ENCODE measurements around the gene APBA2.

Gene APBA2

DNA sequence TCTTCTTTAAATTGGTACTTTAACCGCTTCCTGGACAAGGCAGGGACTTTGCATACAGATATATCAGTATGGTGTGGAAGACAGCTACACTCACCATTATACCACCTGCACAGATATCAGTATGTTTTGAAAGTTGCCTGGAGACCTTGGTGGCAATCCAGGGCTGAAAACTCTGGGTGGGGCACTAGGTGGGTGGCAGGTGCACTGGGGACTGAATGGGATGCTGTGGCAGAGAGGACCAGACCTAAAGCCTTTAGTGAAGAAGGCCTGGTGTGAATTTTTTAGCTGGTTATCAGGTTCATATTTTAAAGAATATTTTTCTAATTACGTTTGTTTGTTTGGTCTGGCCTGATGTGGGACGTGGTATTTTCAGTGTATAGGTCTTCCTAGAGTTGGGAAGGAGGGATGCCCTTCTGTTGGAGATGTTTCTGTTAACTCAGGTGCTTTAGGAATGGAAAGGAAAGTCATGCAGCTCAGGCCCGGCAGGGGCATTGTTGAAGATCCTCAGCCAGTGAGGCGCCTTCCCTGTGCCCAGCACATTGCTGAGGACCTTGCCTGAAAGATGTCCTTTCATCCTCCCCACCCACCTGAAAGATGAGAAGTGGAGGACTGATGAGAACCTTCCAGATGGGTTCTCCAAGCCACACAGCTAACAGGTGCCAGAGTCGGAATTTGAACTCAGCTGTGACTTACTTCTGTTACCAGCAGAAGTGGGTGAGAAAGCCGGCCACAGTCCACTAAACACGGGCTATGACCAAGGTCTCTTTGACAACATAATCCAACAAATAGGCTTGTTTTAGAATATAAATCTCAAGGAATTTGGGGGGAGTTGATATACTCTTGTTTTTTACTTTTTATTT is 77.3 kb downstream of the APBA2 start:
- no peak for DNase-seq

DNA sequence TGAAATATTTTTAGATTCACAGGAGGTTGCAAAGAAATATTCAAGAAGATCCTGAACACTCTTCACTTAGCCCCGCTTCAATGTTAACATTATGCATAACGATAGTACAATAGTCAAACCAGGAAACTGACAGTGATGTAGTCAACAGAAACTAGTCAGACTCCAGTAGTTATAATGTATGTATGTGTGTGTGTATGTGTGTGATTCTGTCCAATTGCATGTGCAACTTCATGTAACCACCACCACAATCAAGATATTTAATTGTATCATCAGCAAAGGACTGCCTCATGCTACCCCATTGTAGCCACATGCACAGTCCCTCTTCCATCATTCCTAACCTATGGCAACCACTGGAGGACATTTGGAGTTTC is 77.9 kb downstream of the APBA2 start:
- DNase-seq, result no peak

DNA sequence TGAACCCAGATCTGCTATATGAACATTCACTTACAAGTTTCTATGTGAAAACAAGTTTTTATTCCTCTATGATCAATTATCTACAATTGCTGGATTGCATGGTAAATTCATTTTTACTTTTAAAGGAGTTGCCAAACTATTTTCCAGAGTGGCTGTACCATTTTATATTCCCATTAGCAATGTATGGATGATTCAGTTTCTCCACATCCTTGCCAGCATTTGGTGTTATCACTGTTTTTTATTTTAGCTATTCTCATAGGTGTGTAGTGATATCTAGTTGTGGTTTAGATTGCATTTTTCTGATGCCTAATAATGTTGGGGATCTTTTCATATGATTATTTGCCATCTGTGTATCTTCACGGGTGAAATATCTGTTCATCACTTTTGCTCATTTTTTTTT is 78.3 kb downstream of the APBA2 start:
- DNase-seq, result no peak

DNA sequence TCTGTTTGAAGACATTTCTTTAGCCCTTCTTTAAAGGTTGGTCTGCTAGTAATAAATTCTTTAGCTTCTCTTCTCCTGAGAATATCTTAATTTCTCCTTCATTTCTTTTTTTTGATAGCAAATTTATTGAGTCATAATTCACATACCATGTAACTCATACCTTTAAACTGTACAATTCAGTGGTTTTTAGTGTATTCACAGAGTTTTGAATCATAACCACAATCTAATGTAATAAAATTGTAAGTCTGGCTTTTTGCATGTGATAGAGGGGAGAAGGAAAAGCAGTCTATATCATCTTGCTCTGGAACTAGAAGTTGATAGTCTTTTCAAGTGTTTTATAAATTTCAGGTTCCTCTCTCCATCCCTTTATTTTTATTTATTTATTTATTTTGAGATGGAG is 81.3 kb downstream of the APBA2 start:
- no peak for DNase-seq

DNA sequence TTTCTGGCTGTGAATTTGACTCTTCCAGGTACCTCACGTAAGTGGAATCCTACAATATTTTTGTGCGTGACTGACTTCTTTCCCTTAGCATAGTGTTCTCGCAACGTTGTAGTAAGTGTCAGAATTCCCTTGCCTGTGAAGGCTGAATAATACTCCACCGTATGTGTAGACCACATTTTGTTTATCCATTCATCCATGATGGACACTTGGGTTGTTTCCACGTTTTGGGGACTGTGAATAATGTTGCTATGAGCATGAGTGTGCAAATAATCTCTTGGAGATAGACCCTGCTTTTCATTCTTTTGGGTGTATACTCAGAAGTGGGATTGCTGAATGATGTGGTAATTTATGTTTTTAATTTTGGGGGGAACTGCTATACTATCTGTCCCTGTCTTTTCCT is 82.2 kb downstream of the APBA2 start:
- DNase-seq, result no peak

DNA sequence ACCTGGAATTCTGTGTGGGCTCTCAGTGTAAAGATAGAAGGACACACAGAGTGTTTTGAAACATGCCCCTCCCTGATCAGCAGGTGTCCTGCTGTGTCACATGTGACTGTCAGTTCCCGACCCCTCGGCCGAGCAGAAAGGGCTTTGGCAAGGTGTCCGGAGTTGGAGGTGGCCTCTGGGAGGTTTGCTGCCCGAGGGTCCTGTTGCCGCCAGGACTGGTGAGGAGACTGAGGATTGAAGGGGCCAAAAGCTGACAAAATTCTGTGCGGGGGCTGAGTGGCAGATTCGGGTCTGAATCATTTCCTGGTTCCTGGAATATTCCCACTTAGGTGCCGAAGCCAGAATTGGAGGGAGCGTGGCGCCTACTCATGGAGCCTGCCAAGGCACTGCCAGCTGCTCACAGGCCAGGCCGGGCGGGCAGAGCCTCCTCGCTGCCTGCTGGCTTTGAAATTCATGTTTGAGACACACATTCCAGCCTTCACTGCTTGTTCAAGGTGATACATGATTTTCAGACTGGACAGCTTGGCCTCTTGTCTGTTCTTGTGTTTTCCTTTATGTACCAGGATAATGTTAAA is 83.8 kb downstream of the APBA2 start:
- no peak for DNase-seq

DNA sequence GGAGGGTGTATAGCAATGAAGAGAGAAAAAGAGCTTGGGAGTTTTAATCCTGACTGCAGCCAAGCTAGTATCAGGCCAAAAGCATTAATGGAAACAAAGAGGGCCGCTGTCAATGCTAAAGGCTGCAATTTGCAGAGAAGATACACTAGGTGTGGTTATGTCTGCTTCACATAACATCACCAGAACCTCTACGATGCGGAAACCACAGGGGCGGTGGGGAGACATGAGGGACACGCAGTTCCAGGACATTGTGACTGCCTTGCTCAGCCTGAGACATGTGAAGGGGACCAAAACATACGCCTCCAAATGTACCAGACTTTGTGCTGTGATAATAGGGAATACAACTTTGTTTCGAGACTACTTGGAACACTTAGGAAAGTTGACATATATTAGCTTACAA is 88.4 kb downstream of the APBA2 start:
- peak; percentile 53 for DNase-seq

DNA sequence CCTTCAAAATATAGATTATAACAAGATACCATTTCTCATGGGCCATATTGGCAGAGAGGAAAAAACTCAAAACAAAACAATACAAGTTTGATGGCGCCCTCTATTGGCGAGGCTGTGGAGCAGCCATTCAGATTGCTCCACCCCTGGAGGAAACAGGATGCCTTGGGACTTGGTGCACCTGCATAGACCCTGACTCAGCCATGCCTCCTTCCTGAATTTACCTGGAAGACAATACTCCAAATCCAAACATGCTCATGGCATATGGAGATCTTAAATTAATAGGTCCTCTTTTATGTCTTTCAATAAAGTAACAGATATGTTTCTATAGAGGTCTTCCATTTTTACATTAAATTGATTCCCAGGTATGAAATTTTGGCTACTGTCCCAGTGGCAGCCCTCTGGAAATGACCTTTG is 90.0 kb downstream of the APBA2 start:
- peak; percentile 72 for DNase-seq

DNA sequence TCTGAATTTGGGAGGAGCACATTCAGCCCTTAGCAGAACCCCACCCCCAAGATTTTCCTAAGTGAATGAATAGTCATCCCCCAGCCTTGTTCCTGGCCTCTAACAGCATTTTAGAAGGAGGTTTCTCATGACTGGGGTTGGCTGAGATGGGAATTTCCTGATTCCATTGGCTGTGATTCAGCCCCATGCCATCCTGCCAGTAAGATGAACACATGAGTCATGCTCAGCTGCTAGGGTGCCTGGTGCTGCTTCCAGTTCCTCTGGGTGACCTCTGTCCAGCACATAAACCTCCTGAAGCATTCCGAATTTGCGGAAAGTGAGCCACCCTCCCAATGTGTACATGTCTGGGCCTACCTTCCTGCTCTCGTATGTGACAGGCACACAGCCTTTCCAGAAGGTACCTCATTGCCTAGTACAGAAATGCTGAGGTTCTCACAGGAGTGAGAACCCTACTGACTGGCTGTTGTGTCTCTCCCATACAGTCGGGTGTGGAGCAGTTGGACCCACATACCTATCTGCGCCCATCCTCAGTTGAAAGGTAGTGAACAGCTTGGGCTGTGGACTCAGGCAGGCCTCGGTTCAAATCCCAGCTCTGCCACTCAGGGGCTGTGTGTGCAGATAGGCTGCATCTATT is 91.7 kb downstream of the APBA2 start:
- DNase-seq, result no peak

DNA sequence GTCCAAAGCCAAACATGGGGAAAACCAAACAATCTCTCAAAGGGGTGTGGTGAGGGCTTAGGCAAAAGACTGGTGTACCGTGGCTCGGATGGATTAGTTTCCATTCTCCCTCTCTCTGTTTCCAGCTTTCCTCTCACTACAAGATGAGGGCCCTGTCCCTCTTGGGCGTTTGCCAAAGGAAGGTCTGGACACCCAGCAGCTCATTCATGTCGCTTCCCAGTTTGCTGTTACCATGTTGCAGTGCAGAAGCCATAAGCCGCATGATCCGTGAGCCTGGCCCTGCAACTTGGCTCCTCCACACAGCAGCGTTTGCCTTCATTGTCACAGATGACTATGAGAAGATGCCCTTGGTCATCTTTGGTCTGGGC is 92.2 kb downstream of the APBA2 start:
- no peak for DNase-seq

DNA sequence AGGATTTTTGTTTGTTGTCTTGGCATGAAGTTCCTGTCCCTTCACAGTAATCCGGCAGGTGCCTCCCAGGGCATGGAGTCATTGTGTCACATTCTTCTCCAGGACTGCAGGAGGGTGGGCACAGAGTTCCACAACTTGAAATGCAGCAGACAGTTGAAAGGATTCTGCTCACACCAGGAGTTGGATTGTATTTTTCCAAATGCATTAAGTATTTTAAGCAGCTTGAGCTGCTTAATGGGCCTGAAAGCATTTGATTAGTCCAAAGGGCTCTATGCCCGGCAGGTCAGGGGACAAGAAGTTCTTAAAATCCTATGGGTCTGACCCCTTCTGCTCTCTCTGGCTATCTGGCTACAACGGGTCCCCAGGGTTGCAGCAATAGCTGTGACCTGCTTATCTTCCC is 92.9 kb downstream of the APBA2 start:
- DNase-seq, result no peak

DNA sequence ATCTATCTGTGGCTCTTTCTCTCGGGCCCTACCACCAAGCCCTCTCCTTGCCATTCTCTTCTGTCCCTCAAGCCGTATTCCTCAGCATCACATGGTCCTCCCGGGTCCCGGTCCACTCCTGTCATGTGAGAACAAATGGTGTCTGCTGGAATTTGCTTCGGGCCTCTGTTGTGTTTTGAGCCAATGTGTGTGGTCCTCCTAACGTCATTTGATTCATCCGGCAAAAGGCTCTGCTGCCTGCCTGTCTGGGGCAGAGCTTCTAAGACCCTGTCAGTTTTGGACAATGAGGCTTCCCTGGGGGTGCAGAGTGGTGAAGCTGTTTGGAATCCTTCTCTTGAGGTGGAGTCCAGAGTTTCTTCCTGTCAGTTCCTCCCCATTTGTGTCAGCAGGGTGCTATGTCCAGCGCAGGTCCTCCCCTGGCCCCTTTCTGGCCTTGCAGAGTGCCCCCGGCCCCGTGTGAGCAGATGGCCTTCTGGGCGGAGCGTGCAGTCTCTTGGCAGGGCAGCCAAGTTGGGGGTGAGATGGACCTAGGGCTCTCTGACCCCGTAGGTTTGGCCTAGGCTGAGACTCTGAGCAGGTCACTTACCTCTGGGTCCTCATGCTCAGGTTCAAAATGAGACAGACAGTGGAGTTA is 93.6 kb downstream of the APBA2 start:
- no peak for DNase-seq

DNA sequence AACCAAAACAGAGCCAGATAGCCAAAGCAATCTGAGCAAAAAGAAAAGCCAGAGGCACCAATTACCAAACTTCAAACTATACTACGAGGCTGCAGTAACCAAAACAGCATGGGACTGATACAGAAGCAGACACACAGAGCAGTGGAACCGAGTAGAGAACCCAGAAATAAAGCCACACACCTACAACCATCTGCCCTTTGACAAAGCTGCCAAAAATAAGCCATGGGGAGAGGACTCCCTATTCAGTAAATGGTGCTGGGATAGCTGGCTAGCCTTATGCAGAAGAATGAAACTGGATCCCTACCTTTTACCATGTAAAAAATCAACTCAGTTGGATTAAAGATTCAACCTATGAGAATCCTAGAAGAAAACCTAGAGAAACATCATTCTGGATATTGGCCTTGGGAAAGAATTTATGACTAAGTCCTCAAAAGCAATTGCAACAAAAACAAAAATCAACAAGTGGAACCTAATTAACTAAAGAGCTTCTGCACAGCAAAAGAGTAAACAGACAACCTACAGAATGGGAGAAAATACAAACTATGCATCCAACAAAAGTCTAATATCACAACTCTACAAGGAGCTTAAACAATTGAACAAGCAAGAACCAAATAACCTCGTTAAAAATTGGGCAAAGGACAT is 95.1 kb downstream of the APBA2 start:
- DNase-seq, result no peak

DNA sequence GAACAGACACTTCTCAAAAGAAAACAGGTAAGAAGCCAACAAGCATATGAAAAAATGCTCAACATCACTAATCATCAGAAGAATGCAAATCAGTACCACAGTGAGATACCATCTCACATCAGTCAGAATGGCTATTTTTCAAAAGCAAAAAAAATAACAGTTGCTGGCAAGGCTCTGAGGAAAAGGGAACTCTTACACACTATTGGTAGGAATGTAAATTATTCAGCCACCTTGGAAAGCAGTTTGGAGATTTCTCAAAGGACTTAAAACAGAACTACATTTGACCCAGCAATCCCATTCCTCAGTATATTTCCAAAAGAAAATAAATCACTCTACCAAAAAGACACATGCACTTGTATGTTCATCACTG is 95.6 kb downstream of the APBA2 start:
- no peak for DNase-seq

DNA sequence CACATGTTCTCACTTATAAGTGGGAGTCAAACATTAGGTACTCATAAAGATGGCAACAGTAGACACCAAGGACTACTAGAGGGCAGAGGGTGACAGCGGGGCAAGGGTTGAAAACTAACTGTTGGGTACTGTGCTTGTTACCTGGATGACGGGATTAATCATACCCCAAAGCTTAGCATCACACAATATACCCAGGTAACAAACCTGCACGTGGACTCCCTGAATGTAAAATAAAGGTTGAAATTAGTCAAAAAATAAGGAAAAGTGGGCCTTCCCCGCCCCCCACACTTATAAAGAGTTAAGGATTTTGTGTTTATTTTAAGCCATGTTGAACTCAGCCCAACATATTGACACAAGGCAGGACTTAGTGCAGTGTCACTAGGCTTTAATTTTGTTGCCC is 96.1 kb downstream of the APBA2 start:
- no peak for DNase-seq

DNA sequence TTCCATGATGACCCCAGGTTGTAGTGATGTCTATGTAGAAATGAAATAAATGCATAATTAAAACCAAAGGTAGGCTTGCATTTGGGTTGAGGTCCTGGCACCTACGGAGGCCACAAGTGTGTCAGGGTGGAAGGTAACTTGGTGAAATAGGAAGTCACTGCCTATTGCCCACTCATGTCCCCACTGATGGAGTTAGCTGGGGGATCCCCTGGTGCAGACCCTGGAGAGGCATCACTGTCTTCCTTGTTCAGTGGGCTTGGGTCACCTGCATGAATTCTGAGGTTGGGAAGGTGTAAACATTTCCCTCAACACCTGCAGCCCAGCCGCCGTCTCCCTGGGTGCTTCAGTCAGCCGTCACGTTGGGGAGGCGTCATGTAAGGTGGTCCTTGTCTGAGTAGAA is 97.1 kb downstream of the APBA2 start:
- DNase-seq, result no peak

DNA sequence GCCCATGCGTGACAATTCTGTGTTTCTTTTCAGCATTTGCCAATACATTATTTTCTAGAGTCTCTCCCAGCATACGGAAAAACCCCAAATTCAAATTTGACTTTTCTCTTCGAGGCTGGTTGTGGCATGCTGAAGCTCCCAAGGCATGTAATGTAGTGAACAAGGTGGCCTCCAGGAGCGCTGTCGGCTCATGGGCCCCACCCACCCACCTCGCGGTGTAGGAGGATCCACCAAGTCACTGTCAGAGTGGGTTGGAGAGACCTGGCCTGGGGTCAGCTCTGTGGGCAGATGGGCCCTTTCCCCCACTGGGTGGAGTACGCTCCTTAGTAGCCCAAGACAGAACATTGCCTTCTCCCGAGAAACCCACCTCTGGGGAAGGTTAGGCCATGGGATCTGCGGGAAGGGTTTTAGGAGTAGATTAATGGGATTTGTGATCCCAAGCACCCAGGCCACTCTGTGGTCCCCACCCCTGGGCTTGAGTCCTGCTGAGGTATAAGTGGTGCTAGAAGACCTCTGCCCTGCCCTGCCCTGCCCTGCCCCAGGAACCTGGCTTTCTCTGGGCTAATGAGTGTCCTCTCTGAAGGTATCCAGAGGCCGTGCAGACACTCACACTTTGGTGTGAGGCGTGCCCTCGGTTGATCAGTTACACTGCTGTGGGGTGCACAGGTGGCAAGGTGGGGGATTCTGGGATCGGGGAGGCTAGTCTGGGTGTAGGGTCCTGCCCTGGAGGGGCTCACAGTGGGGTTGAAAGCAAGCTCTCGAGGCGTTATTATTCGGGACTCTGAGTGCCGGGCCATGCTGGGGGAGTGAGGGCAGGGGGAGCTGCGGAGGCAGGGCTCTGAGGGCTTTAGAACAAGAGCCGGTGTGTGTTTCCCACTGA is 97.9 kb downstream of the APBA2 start:
- no peak for DNase-seq

DNA sequence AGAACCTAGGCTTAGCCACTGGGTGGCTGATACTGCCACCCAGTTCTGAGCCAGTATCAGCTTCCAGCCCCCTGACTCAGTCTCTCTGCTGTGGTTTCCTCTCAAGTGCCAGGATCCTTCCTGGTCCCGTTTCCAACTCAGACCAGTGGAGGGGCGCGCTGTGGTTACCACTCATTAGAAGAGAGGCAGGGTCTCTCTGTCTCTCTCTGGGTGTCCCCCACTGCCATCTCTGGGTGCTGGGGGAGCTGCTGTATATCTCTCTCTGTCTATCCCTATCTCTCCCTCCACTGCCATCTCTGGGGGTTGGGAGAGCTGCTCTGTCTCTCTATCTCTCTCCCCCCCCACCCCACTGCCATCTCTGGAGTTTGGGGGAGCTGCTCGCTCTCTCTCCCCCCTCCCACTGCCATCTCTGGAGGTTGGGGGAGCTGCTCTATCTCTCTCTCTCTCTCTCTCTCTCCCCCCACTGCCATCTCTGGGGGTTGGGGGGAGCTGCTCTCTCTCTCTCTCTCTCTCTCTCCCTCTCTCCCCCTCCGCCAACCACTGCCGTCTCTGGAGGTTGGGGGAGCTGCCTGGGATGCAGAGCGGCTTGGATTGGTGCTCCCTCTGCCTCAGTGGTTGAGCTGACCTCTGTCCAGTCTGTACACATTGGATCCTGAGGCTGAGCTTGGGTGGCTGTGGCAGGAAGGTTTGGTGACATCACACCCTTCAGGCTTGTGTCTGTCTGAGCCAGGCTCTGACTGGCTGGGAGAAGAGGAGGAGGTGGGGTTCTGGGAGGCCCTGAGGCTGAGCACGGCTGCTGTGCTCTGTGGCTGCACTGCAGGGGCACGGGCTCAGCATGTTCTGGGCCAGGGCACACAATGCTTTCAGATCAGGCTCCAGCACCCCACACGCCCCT is 98.9 kb downstream of the APBA2 start:
- DNase-seq, result peak; percentile 50

DNA sequence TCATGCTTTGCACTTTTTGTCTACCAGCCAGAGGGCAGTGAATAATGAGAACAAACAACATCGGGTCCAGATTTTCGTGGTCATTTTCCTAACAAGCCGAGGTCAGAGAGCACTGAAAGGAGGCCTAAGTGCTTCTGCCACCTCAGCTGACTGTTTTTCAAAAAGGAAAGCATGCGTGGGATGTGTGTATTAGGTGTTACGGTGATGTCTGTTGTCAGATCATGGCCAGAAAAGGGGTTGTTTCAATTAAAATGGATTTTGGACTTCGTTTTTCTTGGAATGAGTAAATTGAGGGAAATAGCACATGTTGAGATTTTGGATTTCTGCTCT is 99.5 kb downstream of the APBA2 start:
- no peak for DNase-seq

DNA sequence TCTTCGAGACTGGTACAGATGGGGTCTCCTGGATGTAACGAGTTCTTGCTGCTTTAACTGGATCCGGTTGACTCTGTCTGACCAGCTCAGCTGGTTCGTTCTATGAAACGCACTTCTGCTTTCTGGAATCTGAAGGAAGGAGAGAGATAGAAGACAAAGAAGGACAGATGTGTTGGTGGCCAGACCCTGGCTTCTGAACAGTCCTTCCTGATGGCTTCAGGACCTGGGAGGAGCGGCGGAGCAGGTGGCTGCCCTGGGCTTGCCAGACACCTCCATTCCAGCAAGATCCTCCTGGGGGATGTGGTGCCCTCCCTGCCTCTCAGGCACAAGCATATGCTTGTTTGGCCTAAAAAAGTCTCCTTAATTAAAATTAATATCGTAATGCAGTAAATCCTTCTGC is 99.9 kb downstream of the APBA2 start:
- no peak for DNase-seq

DNA sequence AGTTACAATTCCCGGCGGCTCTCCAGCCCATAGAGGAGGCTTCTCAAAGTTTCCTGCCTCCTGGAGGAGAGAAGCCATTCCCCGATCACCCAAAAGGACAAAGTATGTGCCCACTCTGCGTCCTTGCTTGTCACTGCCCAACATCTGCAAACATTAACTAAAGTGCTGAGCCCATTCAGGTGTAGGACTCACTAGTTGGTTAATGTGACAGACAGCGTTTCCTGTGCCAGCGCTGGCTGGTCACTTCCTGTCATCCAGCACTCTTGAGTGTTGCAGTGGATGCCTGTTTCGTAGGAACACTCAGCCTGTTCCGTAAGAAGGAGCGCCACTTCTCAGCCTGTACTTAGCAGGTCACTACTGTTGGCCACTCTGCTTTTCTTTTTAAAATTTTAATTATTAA is 100.3 kb downstream of the APBA2 start:
- no peak for DNase-seq

DNA sequence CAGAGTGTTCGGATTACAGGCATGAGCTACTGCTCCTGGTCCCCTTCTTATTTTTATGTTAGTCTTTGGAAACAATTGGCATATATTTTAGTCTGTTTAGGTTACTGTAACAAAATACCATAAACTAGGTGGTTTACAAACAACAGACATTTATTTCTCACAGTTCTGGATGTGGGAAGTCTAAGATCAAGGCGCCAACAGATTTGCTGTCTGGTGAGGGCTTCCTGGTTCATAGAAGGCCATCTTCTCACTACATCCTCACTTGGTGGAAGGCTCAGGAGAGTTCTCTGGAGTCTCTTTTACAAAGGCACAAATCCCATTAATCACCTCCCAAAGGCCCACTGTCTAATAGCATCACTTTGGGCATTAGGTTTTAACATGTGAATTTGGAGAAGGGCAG is 101.0 kb downstream of the APBA2 start:
- no peak for DNase-seq

Measured in activated CD8-positive, alpha-beta memory T cell treated with anti-CD3 and anti-CD28 coated beads, Interleukin-2, amount 50 U/mL, for 4 hours (primary cell).